Mesenchymal stem cell (in vitro differentiated cells and primary cell): ENCODE results near the gene MAP6.

Experiments
- DNase-seq: peaks from one replicate; pipeline ENCODE4 v3.0.0-alpha.2; 2013
- H2AFZ ChIP-seq: one replicate; pipeline ENCODE4 v1.6.1; 2013; ENCODE audit warnings: low read depth, mild to moderate bottlenecking, control low read depth, inconsistent platforms, low read length, moderate library complexity
- H2AK5ac ChIP-seq: 2 replicates; pipeline ENCODE4 v1.6.1; 2013; ENCODE audit warnings: low read length, moderate library complexity, mild to moderate bottlenecking, inconsistent platforms; ENCODE audit not compliant: severe bottlenecking
- H2BK120ac ChIP-seq: one replicate; pipeline ENCODE4 v1.6.1; 2013; ENCODE audit warnings: low read depth, mild to moderate bottlenecking, inconsistent platforms, low read length, moderate library complexity
- H2BK12ac ChIP-seq, 2 experiments: one replicate each; pipeline ENCODE4 v1.6.1; 2013; ENCODE audit warnings: inconsistent platforms in 2 of 2, low read length in 2 of 2, mild to moderate bottlenecking in 2 of 2, moderate library complexity in 2 of 2, control low read depth in 1 of 2
- H2BK15ac ChIP-seq: one replicate; pipeline ENCODE4 v1.6.1; 2013; ENCODE audit warnings: mild to moderate bottlenecking, low read depth, inconsistent platforms; ENCODE audit not compliant: poor library complexity, severe bottlenecking
- H2BK5ac ChIP-seq: 2 replicates; pipeline ENCODE4 v1.6.1; 2013; ENCODE audit warnings: low read depth, mild to moderate bottlenecking, low read length, control low read depth, inconsistent platforms; ENCODE audit not compliant: poor library complexity, severe bottlenecking
- H3K14ac ChIP-seq, 2 experiments: one replicate each; pipeline ENCODE4 v1.6.1; 2013; ENCODE audit warnings: inconsistent platforms in 2 of 2, low read length in 2 of 2, control low read depth in 1 of 2, mild to moderate bottlenecking in 1 of 2, moderate library complexity in 1 of 2
- H3K18ac ChIP-seq, 2 experiments: one replicate each; pipeline ENCODE4 v1.6.1; 2013; ENCODE audit warnings: inconsistent platforms in 2 of 2, low read length in 2 of 2, control low read depth in 1 of 2, low read depth in 1 of 2, mild to moderate bottlenecking in 1 of 2
- H3K23ac ChIP-seq, 2 experiments: one replicate each; pipeline ENCODE4 v1.6.1; 2013; ENCODE audit warnings: inconsistent platforms in 2 of 2, low read length in 2 of 2, mild to moderate bottlenecking in 2 of 2, moderate library complexity in 2 of 2, control low read depth in 1 of 2
- H3K27ac ChIP-seq: 2 replicates; pipeline ENCODE4 v1.5.1; 2013; ENCODE audit warnings: mild to moderate bottlenecking, moderate library complexity, low read length, control low read depth, inconsistent platforms; ENCODE audit not compliant: poor library complexity, severe bottlenecking
- H3K27me3 ChIP-seq, 2 experiments: 2 replicates each; pipeline versions ENCODE4 v1.6.1 to v1.7.0; 2013; ENCODE audit warnings: low read length in 2 of 2, mild to moderate bottlenecking in 2 of 2, moderate library complexity in 2 of 2, control low read depth in 1 of 2, inconsistent platforms in 1 of 2; ENCODE audit not compliant: control insufficient read depth in 1 of 2, insufficient read depth in 1 of 2
- H3K36me3 ChIP-seq, 2 experiments: 2 replicates each; pipeline versions ENCODE4 v1.6.1 to v1.7.0; 2013; ENCODE audit warnings: low read length in 2 of 2, control low read depth in 1 of 2, inconsistent platforms in 1 of 2, low read depth in 1 of 2, mild to moderate bottlenecking in 1 of 2; ENCODE audit not compliant: insufficient read depth in 2 of 2, control insufficient read depth in 1 of 2
- H3K4ac ChIP-seq, 2 experiments: one replicate each; pipeline ENCODE4 v1.6.1; 2013; ENCODE audit warnings: inconsistent platforms in 2 of 2, low read length in 2 of 2, mild to moderate bottlenecking in 2 of 2, moderate library complexity in 2 of 2, control low read depth in 1 of 2, low read depth in 1 of 2
- H3K4me1 ChIP-seq: 2 replicates; pipeline ENCODE4 v1.6.1; 2013; ENCODE audit warnings: low read depth, low read length, control low read depth; ENCODE audit not compliant: control insufficient read depth, insufficient read depth
- H3K4me2 ChIP-seq: 2 replicates; pipeline ENCODE4 v1.6.1; 2013; ENCODE audit warnings: low read length, mild to moderate bottlenecking, inconsistent platforms; ENCODE audit not compliant: poor library complexity, severe bottlenecking
- H3K4me3 ChIP-seq, 2 experiments: 2 replicates each; pipeline versions ENCODE4 v1.5.1 to v1.7.0; 2013; ENCODE audit warnings: low read length in 2 of 2, mild to moderate bottlenecking in 2 of 2, control low read depth in 1 of 2, low read depth in 1 of 2; ENCODE audit not compliant: insufficient read depth in 1 of 2
- H3K79me1 ChIP-seq: replicated peaks from 2 replicates; pipeline ENCODE4 v1.6.1; 2013; ENCODE audit warnings: mild to moderate bottlenecking, control low read depth, low read length, inconsistent platforms; ENCODE audit not compliant: poor library complexity, severe bottlenecking
- H3K9ac ChIP-seq: 2 replicates; pipeline ENCODE4 v1.7.0; 2013; ENCODE audit warnings: mild to moderate bottlenecking, low read length, moderate library complexity
- H3K9me3 ChIP-seq: 2 replicates; pipeline ENCODE4 v1.7.0; 2013; ENCODE audit warnings: mild to moderate bottlenecking, low read length; ENCODE audit not compliant: control insufficient read depth
- H4K8ac ChIP-seq: one replicate; pipeline ENCODE4 v1.6.1; 2013; ENCODE audit warnings: inconsistent platforms, mild to moderate bottlenecking, low read length, moderate library complexity
- H4K91ac ChIP-seq: one replicate; pipeline ENCODE4 v1.6.1; 2013; ENCODE audit warnings: mild to moderate bottlenecking, low read length, inconsistent platforms
- WGBS: methylation state at CpG from one replicate; pipeline ENCODE4 v1.1.7; 2013; ENCODE audit warnings: mixed read lengths; 5-methylcytosine and 5-hydroxymethylcytosine counted together

Gene MAP6

DNA sequence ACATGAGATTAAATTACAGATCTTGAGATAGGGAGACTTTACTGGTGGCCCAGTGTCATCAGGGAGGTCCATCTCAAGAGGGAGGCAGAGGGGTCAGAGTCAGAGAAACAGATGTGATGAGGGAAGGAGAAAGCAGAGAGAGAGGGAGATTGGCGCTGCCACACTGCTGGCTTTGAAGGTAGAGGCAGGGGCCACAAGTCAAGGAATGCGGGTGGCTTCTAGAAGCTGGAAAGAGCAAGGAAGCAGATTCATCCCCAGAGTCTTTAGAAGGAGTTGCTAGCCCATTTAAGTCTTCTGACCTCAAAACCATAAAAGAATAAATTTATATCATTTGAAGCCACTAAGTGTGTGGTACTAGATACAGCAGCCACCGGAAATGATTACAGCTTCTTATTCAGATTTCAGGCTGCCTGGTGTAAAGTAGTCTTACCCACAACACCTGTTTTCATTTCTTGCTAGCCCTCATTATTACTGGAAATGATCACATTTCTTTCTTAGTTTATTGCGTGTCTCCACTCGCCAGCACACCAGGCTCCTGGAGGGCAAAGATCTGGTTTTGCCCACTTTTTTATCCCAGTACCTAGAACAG, 119.4 kb downstream of the MAP6 start:
- H2BK12ac ChIP-seq: no peak overlapping the region
- no peak overlapping the region for H2BK120ac ChIP-seq
- no peak overlapping the region for H3K14ac ChIP-seq
- H3K9ac ChIP-seq: no peak overlapping the region
- no peak overlapping the region for H2BK15ac ChIP-seq
- no peaks in the 10 kb centered on the region for H3K9me3 ChIP-seq
- H3K18ac ChIP-seq: no peak overlapping the region
- H2AFZ ChIP-seq: no peak overlapping the region
- H2AK5ac ChIP-seq: no peak overlapping the region
- 95% methylated on average over 5 of the region's 5 CpGs for WGBS
- H3K36me3 ChIP-seq: no peaks in the 10 kb centered on the region
- no peak for DNase-seq
- H4K91ac ChIP-seq: no peak overlapping the region
- no peak overlapping the region for H3K27ac ChIP-seq
- H2BK5ac ChIP-seq: no peak overlapping the region
- H3K4me3 ChIP-seq: no peak overlapping the region
- no peak overlapping the region for H3K23ac ChIP-seq
- peaks cover 3% of the 10 kb centered on the region in 2 experiments for H3K27me3 ChIP-seq
- no peaks in the 10 kb centered on the region for H3K79me1 ChIP-seq
- H3K4me1 ChIP-seq: peaks cover 13% of the 10 kb centered on the region
- peak overlapping the region in 1 of 2 experiments; percentile 18 for H3K4ac ChIP-seq
- no peak overlapping the region for H4K8ac ChIP-seq
- H3K4me2 ChIP-seq: no peak overlapping the region

DNA sequence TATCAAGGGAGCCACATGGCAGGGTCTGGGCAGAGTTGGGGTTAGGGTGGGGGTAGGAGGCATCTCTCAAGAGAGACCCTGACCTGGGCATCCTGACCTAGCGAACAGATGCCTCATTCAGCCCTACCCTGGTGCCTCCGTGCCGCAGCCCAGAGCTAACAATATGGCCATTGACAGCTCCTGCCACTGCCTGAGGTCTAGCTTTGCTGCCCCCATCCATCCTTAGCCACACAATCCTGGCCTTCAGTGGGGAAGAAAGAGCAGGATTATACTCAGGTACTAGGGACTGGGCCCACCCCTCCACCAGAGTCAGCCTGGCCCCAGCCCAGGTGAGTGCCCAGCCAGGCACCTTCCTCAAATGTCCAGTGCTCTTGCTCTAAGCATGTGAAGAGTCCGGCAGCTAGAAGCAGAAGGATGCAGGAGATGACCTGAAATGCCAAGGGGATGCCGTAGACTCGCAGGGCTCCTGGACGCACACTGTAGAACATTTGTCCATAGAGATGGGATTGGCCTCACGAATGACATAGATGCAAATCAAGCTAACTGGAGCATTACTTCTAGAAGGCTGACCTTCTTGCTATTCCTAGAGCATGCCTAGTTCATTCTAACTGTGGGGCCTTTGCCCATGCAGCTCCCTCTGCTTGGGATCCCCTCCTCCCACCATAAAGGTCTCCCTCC, 120.1 kb downstream of the MAP6 start:
- Histone ChIP-seq H2AFZ (no peak overlapping the region), H3K18ac (no peak overlapping the region), H3K79me1 (no peaks in the 10 kb centered on the region), H3K4me2 (no peak overlapping the region), H4K8ac (no peak overlapping the region), H3K4me1 (peaks cover 6% of the 10 kb centered on the region), H2BK120ac (no peak overlapping the region), H3K4ac (no peak overlapping the region), H2BK5ac (no peak overlapping the region), H3K36me3 (no peaks in the 10 kb centered on the region), H2AK5ac (no peak overlapping the region), H3K27ac (no peak overlapping the region), H3K14ac (no peak overlapping the region), H2BK15ac (no peak overlapping the region), H4K91ac (no peak overlapping the region), H3K4me3 (no peak overlapping the region), H3K9ac (no peak overlapping the region), H3K27me3 (peaks cover 3 to 4% of the 10 kb centered on the region in 2 experiments), H3K23ac (no peak overlapping the region), H2BK12ac (peak overlapping the region in 1 of 2 experiments; percentile 88), H3K9me3 (no peaks in the 10 kb centered on the region)
- DNase-seq: no peak
- 95% methylated on average over 8 of the region's 8 CpGs for WGBS

DNA sequence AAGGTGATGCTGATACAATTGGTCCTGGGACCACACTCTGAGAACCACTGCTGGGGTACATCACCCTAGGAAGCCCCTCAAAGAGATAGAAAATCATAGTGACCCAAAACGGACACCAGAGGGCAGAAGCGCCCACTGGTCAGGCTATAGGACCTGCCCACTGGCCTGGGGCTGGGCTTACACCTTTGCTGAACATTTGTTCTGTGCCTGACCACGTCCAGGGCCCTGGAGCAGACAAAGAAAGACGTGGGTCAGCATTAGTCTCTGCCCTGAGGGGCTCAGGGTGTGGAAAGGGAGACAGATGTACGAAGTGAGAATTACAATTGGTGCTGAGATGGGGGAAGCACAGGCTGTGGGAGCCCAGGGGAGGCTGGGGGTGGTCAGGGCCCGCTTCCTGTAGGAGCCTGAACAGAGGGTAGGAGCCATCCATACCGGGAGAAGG, 121.2 kb downstream of the MAP6 start:
- H3K18ac ChIP-seq: peak overlapping the region; percentile 6 to 46
- H2AK5ac ChIP-seq: no peak overlapping the region
- peak overlapping the region; percentile 37 for H3K9ac ChIP-seq
- H2BK5ac ChIP-seq: no peak overlapping the region
- peak overlapping the region in 1 of 2 experiments; percentile 88 for H2BK12ac ChIP-seq
- no peak overlapping the region for H2BK120ac ChIP-seq
- DNase-seq: peak; percentile 77
- no peaks in the 10 kb centered on the region for H3K36me3 ChIP-seq
- H4K8ac ChIP-seq: peak overlapping the region; percentile 45
- WGBS: 19% methylated on average over 7 of the region's 7 CpGs
- H3K79me1 ChIP-seq: no peaks in the 10 kb centered on the region
- H3K9me3 ChIP-seq: no peaks in the 10 kb centered on the region
- H2AFZ ChIP-seq: peak overlapping the region; percentile 20
- no peak overlapping the region for H3K27ac ChIP-seq
- H3K14ac ChIP-seq: peak overlapping the region in 1 of 2 experiments; percentile 45
- no peak overlapping the region for H3K4me2 ChIP-seq
- peak overlapping the region; percentile 55 for H4K91ac ChIP-seq
- H2BK15ac ChIP-seq: no peak overlapping the region
- H3K4me3 ChIP-seq: no peak overlapping the region
- H3K4me1 ChIP-seq: peaks cover 4% of the 10 kb centered on the region
- H3K23ac ChIP-seq: no peak overlapping the region
- H3K27me3 ChIP-seq: peaks cover 3 to 4% of the 10 kb centered on the region in 2 experiments
- peak overlapping the region; percentile 1 to 75 for H3K4ac ChIP-seq

DNA sequence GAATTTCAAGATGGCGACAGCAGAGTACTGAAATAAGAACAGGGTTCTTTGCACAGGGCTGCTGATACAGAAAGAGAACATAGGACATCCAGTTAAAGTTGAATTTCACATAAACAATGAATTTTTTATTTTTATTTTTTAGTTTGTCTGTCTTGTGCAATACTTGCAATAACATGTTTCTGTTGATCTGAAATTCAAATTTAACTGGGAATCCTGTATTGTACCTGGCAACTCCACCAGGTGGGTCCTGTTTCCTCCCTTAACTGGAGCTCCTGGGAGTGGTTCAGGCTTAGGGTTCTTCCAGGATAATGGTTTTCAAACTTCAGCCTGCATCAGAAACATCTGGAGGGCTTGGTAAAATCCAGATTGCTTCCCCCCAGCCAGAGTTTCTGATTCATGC, 121.7 kb downstream of the MAP6 start:
- H2AK5ac ChIP-seq: no peak overlapping the region
- H2BK120ac ChIP-seq: no peak overlapping the region
- no peaks in the 10 kb centered on the region for H3K79me1 ChIP-seq
- H3K18ac ChIP-seq: no peak overlapping the region
- 92% methylated on average over 1 of the region's 1 CpG for WGBS
- DNase-seq: no peak
- no peaks in the 10 kb centered on the region for H3K36me3 ChIP-seq
- H3K27ac ChIP-seq: no peak overlapping the region
- no peak overlapping the region for H3K4ac ChIP-seq
- no peak overlapping the region for H3K4me2 ChIP-seq
- H3K4me1 ChIP-seq: peaks cover 4% of the 10 kb centered on the region
- no peak overlapping the region for H2BK5ac ChIP-seq
- peaks cover 3 to 4% of the 10 kb centered on the region in 2 experiments for H3K27me3 ChIP-seq
- no peak overlapping the region for H2BK12ac ChIP-seq
- no peak overlapping the region for H4K8ac ChIP-seq
- H2BK15ac ChIP-seq: no peak overlapping the region
- no peak overlapping the region for H3K14ac ChIP-seq
- H3K9ac ChIP-seq: no peak overlapping the region
- no peak overlapping the region for H3K4me3 ChIP-seq
- H2AFZ ChIP-seq: no peak overlapping the region
- no peak overlapping the region for H4K91ac ChIP-seq
- H3K23ac ChIP-seq: no peak overlapping the region
- no peaks in the 10 kb centered on the region for H3K9me3 ChIP-seq
